AG04449 (cell line): ENCODE measurements around the gene ALS2CL.
A peak's percentile ranks its signal among the peaks of the same experiment; 100 is the strongest.
"Not testable (repeated sequence)": the region's sequence is repeated elsewhere in the genome, so short reads cannot be mapped to it uniquely, and the experiment has no call there.

ENCODE experiments used
- CTCF ChIA-PET: fragments of 350-600 bp; formaldehyde crosslinking; extraction: SDS; loops from one replicate; lab custom pipeline; 2021; ENCODE audit warnings: antibody characterized with exemption; lab: Yijun Ruan, JAX
- POLR2A ChIA-PET: fragments of 400-600, 350-600 bp; formaldehyde crosslinking; extraction: SDS; loops from one replicate; lab custom pipeline; 2020; ENCODE audit warnings: antibody characterized with exemption, inconsistent platforms; lab: Yijun Ruan, JAX
- DNase-seq: peaks from one replicate; pipeline ENCODE4 v3.0.0-alpha.2; 2010; ENCODE audit warnings: low read depth, low spot score
- H3K4me3 ChIP-seq: 2 replicates; pipeline ENCODE4 v1.5.1; 2011; ENCODE audit warnings: low read depth, mild to moderate bottlenecking, control low read depth, low read length
- TF ChIP-seq, protein P1 (sequence below): IDR thresholded peaks from one replicate; pipeline ENCODE4 v1.5.1; 2011; ENCODE audit warnings: mild to moderate bottlenecking, moderate library complexity, low read length, control low read depth, inconsistent platforms; ENCODE audit not compliant: insufficient read depth; ENCODE audit errors: missing control alignments

Gene ALS2CL

DNA sequence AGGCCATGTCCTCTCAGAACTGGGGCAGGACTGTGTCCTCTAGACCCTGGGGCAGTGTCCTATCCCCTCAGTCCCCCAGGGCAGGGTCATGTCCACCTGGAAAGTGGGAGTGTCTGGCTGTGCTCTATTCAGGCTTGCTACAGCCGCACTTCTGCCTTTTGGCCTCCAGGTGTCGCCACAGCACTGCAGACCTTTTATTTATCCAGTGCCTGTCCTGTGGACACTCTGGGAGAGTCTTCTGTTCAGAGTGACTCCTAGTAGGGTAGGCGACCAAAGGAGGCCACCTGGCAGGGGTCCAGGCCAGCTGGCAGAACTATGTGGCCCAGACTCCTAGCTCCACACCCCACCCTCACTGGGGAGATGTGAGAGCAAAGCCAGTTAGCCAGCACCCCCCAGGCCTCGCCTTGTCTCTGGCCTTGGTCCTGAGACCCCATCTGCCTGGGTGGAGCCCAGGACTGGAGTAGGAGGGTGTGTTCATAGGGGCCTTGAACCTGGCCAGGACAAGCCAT, 11.6 kb upstream of the ALS2CL start:
- ChIA-PET POLR2A (no interaction called here), CTCF (interaction anchor here (0.7 to 6.3 kb wide), 27 partner anchors 7 to 670 kb away, joined by 3 to 161 read pairs (median 6); partner anchors contain the start of gene PRSS50)
- no peak for DNase-seq
- no peak overlapping the region for H3K4me3 ChIP-seq
- TF ChIP-seq, protein P1, sequence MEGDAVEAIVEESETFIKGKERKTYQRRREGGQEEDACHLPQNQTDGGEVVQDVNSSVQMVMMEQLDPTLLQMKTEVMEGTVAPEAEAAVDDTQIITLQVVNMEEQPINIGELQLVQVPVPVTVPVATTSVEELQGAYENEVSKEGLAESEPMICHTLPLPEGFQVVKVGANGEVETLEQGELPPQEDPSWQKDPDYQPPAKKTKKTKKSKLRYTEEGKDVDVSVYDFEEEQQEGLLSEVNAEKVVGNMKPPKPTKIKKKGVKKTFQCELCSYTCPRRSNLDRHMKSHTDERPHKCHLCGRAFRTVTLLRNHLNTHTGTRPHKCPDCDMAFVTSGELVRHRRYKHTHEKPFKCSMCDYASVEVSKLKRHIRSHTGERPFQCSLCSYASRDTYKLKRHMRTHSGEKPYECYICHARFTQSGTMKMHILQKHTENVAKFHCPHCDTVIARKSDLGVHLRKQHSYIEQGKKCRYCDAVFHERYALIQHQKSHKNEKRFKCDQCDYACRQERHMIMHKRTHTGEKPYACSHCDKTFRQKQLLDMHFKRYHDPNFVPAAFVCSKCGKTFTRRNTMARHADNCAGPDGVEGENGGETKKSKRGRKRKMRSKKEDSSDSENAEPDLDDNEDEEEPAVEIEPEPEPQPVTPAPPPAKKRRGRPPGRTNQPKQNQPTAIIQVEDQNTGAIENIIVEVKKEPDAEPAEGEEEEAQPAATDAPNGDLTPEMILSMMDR: peak; percentile 93

DNA sequence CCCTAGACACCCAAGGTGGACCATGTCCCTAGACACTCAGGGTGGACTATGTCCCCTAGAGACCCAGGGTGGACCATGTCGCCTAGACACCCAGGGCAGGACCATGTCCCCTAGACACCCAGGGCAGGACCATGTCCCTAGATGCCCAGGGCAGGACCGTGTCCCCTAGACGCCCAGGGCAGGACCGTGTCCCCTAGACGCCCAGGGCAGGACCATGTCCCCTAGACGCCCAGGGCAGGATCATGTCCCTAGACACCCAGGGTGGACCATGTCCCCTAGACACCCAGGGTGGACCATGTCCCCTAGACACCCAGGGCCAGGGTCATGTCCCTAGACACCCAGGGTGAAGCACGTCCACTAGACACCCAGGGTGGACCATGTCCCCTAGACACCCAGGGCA, 10.9 kb upstream of the ALS2CL start:
- DNase-seq, H3K4me3 ChIP-seq, POLR2A ChIA-PET: not testable (repeated sequence)
- CTCF ChIA-PET: interaction anchor here (0.6 to 4.7 kb wide), 5 partner anchors 190 to 1051 kb away, joined by 3 to 59 read pairs (median 15); no protein-coding TSS in a partner anchor

- TF ChIP-seq, protein P1: no peak
- ChIA-PET CTCF (interaction anchor here (0.6 to 4.7 kb wide), 19 partner anchors 8 to 673 kb away, joined by 3 to 59 read pairs (median 4); no protein-coding TSS in a partner anchor), POLR2A (interaction anchor here (0.9 kb wide), 1 partner anchor 172 kb away, joined by 3 read pairs; no protein-coding TSS in a partner anchor)
- DNase-seq: no peak
- H3K4me3 ChIP-seq: no peak overlapping the region
These were observed 9.6 kb upstream of the ALS2CL start for GRCh38 chr3:46703013-46703520.

DNA sequence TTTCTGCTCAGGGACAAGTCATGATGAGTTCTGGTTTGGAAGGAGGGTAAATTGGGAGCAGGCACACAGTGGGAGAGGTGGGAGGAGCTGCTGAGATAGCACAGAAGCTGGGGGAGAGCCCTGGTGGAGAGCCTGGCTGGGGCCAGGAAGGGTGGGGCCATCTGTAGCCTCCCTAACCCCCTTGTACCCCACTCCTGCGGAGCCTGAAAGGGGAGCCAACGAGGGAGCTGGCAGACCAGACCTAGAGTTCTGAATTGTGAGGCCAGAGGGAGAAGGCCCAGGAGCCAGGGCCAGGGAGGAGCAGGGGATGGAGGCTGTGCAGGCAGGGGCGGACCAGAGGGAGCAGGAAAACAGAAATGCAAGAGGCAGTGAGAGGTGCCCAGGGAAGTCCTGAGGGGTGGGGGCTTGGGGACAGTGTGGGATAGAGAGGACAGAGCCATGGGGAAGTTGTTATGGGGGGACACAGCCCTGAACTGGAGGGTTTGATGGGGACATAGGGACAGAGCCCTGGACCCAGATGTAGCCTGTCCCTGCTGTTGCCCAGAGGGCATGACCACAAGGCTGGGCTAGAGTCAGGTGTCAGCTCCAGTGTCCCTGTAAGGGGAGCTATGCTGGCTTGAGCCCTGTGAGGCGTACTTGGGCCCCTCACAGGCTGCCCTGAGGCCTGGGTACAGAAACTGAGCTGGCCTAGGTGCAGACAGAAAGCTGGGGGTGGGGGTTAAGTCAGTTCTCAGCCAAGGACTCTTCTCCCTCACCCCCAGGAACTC, 8.9 kb upstream of the ALS2CL start:
- CTCF ChIA-PET: interaction anchor here (0.6 to 4.7 kb wide), 22 partner anchors 8 to 674 kb away, joined by 3 to 59 read pairs (median 4); no protein-coding TSS in a partner anchor

DNA sequence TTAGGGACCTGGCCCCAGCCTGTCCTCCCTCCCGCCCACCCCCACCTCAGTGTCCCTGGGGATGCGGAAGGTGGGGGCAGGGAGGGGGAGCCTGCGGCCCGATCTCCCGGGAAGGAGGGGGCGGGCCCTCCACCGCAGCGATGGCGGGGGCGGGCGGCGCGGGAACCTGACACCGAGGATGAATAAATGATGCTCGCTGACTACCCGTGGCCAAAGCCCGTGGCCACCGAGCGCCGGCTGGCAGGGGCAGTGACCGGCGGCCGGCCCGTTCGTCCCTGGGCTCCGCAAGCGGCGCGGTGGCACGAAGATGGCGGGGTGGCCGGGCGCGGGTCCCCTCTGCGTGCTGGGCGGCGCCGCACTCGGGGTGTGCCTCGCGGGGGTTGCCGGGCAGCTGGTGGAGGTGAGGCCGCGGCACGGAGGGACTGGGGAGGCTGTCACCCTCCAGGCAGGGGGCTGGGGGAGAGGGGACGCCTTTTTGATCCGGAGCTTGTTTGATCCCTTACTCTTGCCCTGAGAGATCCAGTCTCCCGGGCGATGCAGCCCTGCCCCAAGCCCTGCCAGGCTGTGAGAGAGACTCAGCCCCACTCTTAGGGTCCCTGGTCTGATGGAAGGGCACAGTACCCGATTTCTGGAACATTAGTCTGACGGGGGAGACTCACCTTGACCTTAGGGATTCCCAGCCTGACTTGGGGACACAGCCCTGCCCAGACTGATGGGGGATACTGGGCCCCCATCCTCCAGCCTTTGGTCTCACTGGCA, 7.9 kb upstream of the ALS2CL start, which contains the start of gene TMIE:
TSS of gene TMIE (plus strand) at position 212 of the 759 bp plus-strand sequence. CDS start at position 308, 96 bp downstream.
- POLR2A ChIA-PET: no interaction called here
- H3K4me3 ChIP-seq: peak within 1 kb of the TSS; percentile 32

More for the DNA sequence above, 8.9 kb upstream of the ALS2CL start:
- no peak overlapping the region for H3K4me3 ChIP-seq
- no peak for DNase-seq
- POLR2A ChIA-PET: interaction anchor here (0.9 kb wide), 1 partner anchor 172 kb away, joined by 3 read pairs; no protein-coding TSS in a partner anchor
- TF ChIP-seq, protein P1: no peak

More for the DNA sequence above, 7.9 kb upstream of the ALS2CL start, which contains the start of gene TMIE:
- CTCF ChIA-PET: interaction anchor here (0.7 to 4.7 kb wide), 11 partner anchors 8 to 675 kb away, joined by 3 to 59 read pairs (median 4); no protein-coding TSS in a partner anchor
- DNase-seq: no peak
- TF ChIP-seq, protein P1: no peak
